GM23248 (cell line): ENCODE measurements around the gene MFNG. TPM values are rescaled to one million over a fixed set of nuclear protein-coding genes. Genes with fewer than 3 reads are reported as not detected.

ENCODE experiments used
- DNase-seq: peaks from one replicate; pipeline ENCODE4 v3.0.0-alpha.2; 2015
- H2AFZ ChIP-seq: fragments of 200-600 bp; sonication (generic); 2 replicates; pipeline ENCODE4 v1.6.1; 2016; ENCODE audit warnings: antibody characterized with exemption
- H3F3A ChIP-seq: fragments of 200-600 bp; sonication (generic); 2 replicates; pipeline ENCODE4 v1.6.1; 2016; ENCODE audit warnings: mild to moderate bottlenecking, antibody characterized with exemption, mixed run types; ENCODE audit not compliant: insufficient read depth
- H3K27ac ChIP-seq: fragments of 200-600 bp; sonication (generic); 2 replicates; pipeline ENCODE4 v1.5.1; 2016; ENCODE audit warnings: mild to moderate bottlenecking
- H3K27me3 ChIP-seq: fragments of 200-600 bp; sonication (generic); replicated peaks from 2 replicates; pipeline ENCODE4 v1.6.1; 2016; ENCODE audit warnings: mild to moderate bottlenecking; ENCODE audit not compliant: insufficient read depth
- H3K36me3 ChIP-seq: fragments of 200-600 bp; sonication (generic); 2 replicates; pipeline ENCODE4 v1.6.1; 2016; ENCODE audit warnings: low read depth, mild to moderate bottlenecking
- H3K4me1 ChIP-seq: fragments of 200-600 bp; sonication (generic); 2 replicates; pipeline ENCODE4 v1.6.1; 2016; ENCODE audit warnings: mild to moderate bottlenecking; ENCODE audit not compliant: insufficient read depth
- H3K4me2 ChIP-seq: fragments of 200-600 bp; sonication (generic); one replicate; pipeline ENCODE4 v1.6.1; 2016; ENCODE audit warnings: mild to moderate bottlenecking; ENCODE audit not compliant: unreplicated experiment
- H3K4me3 ChIP-seq: fragments of 200-600 bp; sonication (generic); 2 replicates; pipeline ENCODE4 v1.5.1; 2016; ENCODE audit warnings: mild to moderate bottlenecking
- H3K79me2 ChIP-seq: fragments of 200-600 bp; sonication (generic); 2 replicates; pipeline ENCODE4 v1.6.1; 2016; ENCODE audit warnings: mild to moderate bottlenecking; ENCODE audit not compliant: insufficient read depth
- H3K9ac ChIP-seq: fragments of 200-600 bp; sonication (generic); 2 replicates; pipeline ENCODE4 v1.6.1; 2016; ENCODE audit warnings: mild to moderate bottlenecking
- H3K9me2 ChIP-seq: fragments of 200-600 bp; sonication (generic); 2 replicates; pipeline ENCODE4 v1.6.1; 2016; ENCODE audit warnings: mixed run types, mild to moderate bottlenecking, moderate library complexity; ENCODE audit not compliant: insufficient read depth
- H3K9me3 ChIP-seq: fragments of 200-600 bp; sonication (generic); one replicate; pipeline ENCODE4 v1.6.1; 2017; ENCODE audit warnings: low read depth
- H4K20me1 ChIP-seq: fragments of 200-600 bp; sonication (generic); 2 replicates; pipeline ENCODE4 v1.6.0; 2016; ENCODE audit not compliant: insufficient read depth
- EZH2 ChIP-seq: fragments of 200-600 bp; sonication (generic); IDR thresholded peaks from 2 replicates; pipeline ENCODE4 v1.6.1; 2018; ENCODE audit warnings: antibody characterized with exemption, mild to moderate bottlenecking; ENCODE audit not compliant: insufficient read depth, poor library complexity, severe bottlenecking
- EZH2phosphoT487 ChIP-seq: fragments of 200-600 bp; sonication (generic); IDR thresholded peaks from 2 replicates; pipeline ENCODE4 v1.6.1; 2018; ENCODE audit warnings: antibody characterized with exemption, moderate library complexity, mild to moderate bottlenecking, low read depth; ENCODE audit not compliant: insufficient read depth
- WGBS, 2 experiments: methylation state at CpG; one replicate each; pipeline ENCODE4 v1.1.6; 2015 to 2017; ENCODE audit warnings: low lambda C conversion rate in 2 of 2, low coverage in 1 of 2; ENCODE audit errors: missing lambda C conversion rate in 2 of 2; 5-methylcytosine and 5-hydroxymethylcytosine counted together
- in situ Hi-C: fragments of 300-500 bp; cut with MboI; formaldehyde crosslinking; loops from 2 replicates; pipeline ENCODE4 v1.15.0; 2020
- polyA plus RNA-seq: library from polyadenylated mRNA; unstranded; fragments of >200 nt; fragmentation: Nextera tagmentation; extraction: Ambion mirVana; gene quantifications from 2 replicates; pipeline ENCODE4 v1.2.1, GENCODE V29; 2016
- total RNA-seq: library from RNA; depleted of rRNA; stranded (reverse); fragments of >200 nt; shearing (Covaris generic); gene quantifications from 2 replicates; pipeline ENCODE4 v1.2.3, GENCODE V29; 2014

Gene MFNG
- total and polyA plus RNA-seq, 2 experiments from 2014 or later, result not detected

GRCh38 chr22:37502342-37503182 lies 16.4 kb upstream of the MFNG start:
- Histone ChIP-seq H3K4me2 (no peak overlapping the region), H3K4me1 (peaks cover 14% of the 10 kb centered on the region), H3F3A (peaks cover 5% of the 10 kb centered on the region), H3K27me3 (no peaks in the 10 kb centered on the region; the same call in 1 of the 2 replicates), H3K9me2 (no peaks in the 10 kb centered on the region), H3K79me2 (no peaks in the 10 kb centered on the region), H4K20me1 (no peaks in the 10 kb centered on the region), H3K9me3 (no peaks in the 10 kb centered on the region), H3K4me3 (no peak overlapping the region), H2AFZ (no peak overlapping the region), H3K27ac (no peak overlapping the region), H3K36me3 (no peaks in the 10 kb centered on the region), H3K9ac (no peak overlapping the region)
- 81 to 85% methylated on average over 13 to 16 of the region's 16 CpGs for WGBS, 2 experiments
- TF ChIP-seq EZH2phosphoT487 (no peak), EZH2 (no peak)
- in situ Hi-C loops, result no loop called here
- no peak for DNase-seq

GRCh38 chr22:37501610-37502341 lies 15.6 kb upstream of the MFNG start:
- H3K9me3 ChIP-seq, result no peaks in the 10 kb centered on the region
- peaks cover 5% of the 10 kb centered on the region for H3F3A ChIP-seq
- no peak overlapping the region for H2AFZ ChIP-seq
- no peaks in the 10 kb centered on the region; the same call in 1 of the 2 replicates for H3K27me3 ChIP-seq
- no peak overlapping the region for H3K27ac ChIP-seq
- no peak overlapping the region for H3K9ac ChIP-seq
- WGBS, 2 experiments, result 42 to 47% methylated on average over 13 to 14 of the region's 14 CpGs
- in situ Hi-C loops, result no loop called here
- H3K4me3 ChIP-seq, result no peak overlapping the region
- TF ChIP-seq EZH2 (no peak), EZH2phosphoT487 (no peak)
- peak overlapping the region; percentile 13 for H3K4me2 ChIP-seq
- peaks cover 17% of the 10 kb centered on the region for H3K4me1 ChIP-seq
- H4K20me1 ChIP-seq, result no peaks in the 10 kb centered on the region
- peak; percentile 95 for DNase-seq
- no peaks in the 10 kb centered on the region for H3K9me2 ChIP-seq
- no peaks in the 10 kb centered on the region for H3K36me3 ChIP-seq
- no peaks in the 10 kb centered on the region for H3K79me2 ChIP-seq

GRCh38 chr22:37500745-37501609 lies 14.8 kb upstream of the MFNG start:
- no peak overlapping the region for H3K27ac ChIP-seq
- no peak overlapping the region for H3K4me3 ChIP-seq
- H3K27me3 ChIP-seq, result no peaks in the 10 kb centered on the region
- no peaks in the 10 kb centered on the region for H4K20me1 ChIP-seq
- DNase-seq, result no peak
- no peaks in the 10 kb centered on the region for H3K79me2 ChIP-seq
- no peak for TF ChIP-seq EZH2
- TF ChIP-seq EZH2phosphoT487, result no peak
- no peaks in the 10 kb centered on the region for H3K9me3 ChIP-seq
- H3K4me2 ChIP-seq, result peak overlapping the region; percentile 13
- H3K4me1 ChIP-seq, result peaks cover 19% of the 10 kb centered on the region
- H2AFZ ChIP-seq, result no peak overlapping the region
- 64 to 67% methylated on average over 24 of the region's 24 CpGs for WGBS, 2 experiments
- peaks cover 5% of the 10 kb centered on the region for H3F3A ChIP-seq
- H3K9ac ChIP-seq, result no peak overlapping the region
- no peaks in the 10 kb centered on the region for H3K9me2 ChIP-seq
- in situ Hi-C loops, result no loop called here
- H3K36me3 ChIP-seq, result no peaks in the 10 kb centered on the region
